ENCODE measurements around the gene SCP2. TPM values are rescaled to one million over a fixed set of nuclear protein-coding genes. Genes with fewer than 3 reads are reported as not detected.
A peak's percentile ranks its signal among the peaks of the same experiment; 100 is the strongest.

The SCP2 gene
- total and polyA plus RNA-seq, 8 donors: 130 to 208 (median 148) TPM

DNA sequence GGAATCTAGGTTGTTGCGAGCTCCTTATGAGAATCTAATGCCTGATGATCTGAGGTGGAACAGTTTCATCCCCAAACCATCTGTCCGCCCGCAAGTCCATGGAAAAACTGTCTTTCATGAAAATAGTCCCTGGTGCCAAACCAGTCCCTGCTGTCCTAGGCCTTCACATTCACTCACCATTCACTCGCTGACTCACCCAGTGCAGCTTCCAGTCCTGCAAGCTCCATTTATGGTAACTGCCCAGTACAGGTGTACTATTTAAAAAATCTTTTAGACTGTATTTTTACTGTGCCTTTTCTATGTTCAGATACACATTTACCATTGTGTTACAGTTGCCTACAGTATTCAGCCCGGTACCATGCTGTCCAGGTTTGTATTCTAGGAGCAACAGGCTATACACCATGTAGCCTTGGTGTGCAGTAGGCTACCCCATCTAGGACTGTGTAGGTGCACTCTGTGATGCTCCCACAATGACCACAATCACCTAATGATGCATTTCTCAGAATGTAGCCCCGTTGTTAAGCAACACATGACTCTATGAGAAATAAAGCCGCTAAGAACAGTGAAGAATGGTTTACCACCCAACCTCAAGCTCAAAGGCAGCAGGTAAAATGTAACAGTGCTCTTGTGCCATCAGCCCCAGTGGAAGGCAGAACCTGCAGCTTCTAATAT lies 7.9 kb upstream of the SCP2 start:
- ATAC-seq: no peak
- TF ChIP-seq, protein P1, sequence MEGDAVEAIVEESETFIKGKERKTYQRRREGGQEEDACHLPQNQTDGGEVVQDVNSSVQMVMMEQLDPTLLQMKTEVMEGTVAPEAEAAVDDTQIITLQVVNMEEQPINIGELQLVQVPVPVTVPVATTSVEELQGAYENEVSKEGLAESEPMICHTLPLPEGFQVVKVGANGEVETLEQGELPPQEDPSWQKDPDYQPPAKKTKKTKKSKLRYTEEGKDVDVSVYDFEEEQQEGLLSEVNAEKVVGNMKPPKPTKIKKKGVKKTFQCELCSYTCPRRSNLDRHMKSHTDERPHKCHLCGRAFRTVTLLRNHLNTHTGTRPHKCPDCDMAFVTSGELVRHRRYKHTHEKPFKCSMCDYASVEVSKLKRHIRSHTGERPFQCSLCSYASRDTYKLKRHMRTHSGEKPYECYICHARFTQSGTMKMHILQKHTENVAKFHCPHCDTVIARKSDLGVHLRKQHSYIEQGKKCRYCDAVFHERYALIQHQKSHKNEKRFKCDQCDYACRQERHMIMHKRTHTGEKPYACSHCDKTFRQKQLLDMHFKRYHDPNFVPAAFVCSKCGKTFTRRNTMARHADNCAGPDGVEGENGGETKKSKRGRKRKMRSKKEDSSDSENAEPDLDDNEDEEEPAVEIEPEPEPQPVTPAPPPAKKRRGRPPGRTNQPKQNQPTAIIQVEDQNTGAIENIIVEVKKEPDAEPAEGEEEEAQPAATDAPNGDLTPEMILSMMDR (IDR thresholded peaks at IDR 0.05): no peak
- Histone ChIP-seq H3K27ac (no peak overlapping the region), H3K36me3 (no peaks in the 10 kb centered on the region), H3K27me3 (peaks cover 0 to 21% of the 10 kb centered on the region in 2 donors), H3K9me3 (no peaks in the 10 kb centered on the region), H3K4me3 (no peak overlapping the region), H3K4me1 (peaks cover 0 to 9% of the 10 kb centered on the region in 2 donors)
- DNase-seq: no peak
- intact Hi-C loops (cut with DNase I): no loop called here

DNA sequence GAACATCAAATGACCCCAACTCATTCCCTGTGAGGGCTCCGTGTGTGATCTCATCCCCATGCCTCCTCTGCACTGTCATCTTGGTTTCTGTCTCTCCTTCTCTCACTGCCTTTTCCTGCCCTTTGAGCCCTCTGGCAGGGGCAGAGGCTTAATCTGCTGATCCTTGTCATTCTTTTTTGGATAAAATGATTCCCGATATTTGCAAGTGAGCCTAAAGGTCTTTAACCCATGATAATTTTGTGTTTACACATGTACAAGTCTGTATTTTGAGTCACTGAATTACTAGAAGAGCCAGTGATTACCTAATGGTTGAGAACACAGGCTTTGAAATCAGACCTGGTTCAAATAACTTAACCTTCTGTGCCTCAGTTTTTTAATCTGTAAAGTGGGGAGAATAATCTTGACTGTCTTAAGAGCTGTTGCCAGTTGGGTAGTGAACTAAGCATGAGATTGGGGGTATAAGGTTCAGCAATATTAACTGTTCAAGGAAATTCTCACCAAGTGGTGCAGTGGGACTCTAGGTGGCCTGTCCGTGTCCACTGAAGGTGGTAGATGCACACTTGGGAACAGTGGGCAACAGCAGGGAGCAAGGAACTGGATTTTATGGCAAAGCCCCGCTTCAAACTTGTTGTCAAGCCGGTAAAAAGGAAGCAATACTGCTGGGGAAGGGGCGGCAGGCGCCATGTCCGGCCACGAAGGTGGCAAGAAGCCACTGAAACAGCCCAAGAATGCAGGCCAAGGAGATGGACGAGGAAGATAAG lies 7.2 kb upstream of the SCP2 start:
- TF ChIP-seq, protein P1 (IDR thresholded peaks at IDR 0.05): no peak
- no peaks in the 10 kb centered on the region for H3K9me3 ChIP-seq
- peaks cover 0 to 21% of the 10 kb centered on the region in 2 donors for H3K27me3 ChIP-seq
- peaks cover 0 to 9% of the 10 kb centered on the region in 2 donors for H3K4me1 ChIP-seq
- no peaks in the 10 kb centered on the region for H3K36me3 ChIP-seq
- no peak for DNase-seq
- H3K27ac ChIP-seq: no peak overlapping the region
- intact Hi-C loops (cut with DNase I): no loop called here
- no peak overlapping the region for H3K4me3 ChIP-seq
- ATAC-seq: no peak

DNA sequence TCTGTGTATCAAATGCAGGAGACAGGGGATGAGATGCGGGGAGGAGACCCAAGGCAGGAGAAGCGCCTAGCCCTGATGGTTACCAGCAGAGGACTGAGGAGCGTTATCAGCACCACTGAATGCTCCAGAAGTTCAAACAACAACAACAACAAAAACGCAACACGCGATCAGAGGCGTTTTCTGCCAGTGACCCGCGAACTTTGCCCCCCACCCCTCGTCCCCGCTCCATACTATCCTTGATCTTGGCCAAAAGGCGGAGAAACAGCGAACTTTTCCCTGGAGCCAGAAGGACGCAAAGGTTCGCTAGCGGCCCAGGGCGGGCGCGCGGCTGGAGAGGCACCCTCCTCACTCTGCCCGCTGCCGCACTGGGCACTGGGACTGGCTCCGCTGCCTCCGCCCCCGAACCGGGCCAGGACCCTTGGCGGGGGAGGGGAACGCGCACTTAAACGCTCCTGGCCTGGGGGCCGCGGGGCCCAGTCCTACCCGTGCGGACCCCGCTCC lies 6.2 kb upstream of the SCP2 start:
- peak overlapping the region; percentile 60 to 67 for H3K27ac ChIP-seq
- H3K36me3 ChIP-seq: no peaks in the 10 kb centered on the region
- H3K27me3 ChIP-seq: peaks cover 0 to 26% of the 10 kb centered on the region in 2 donors
- no peaks in the 10 kb centered on the region for H3K9me3 ChIP-seq
- TF ChIP-seq, protein P1 (IDR thresholded peaks at IDR 0.05): no peak
- intact Hi-C loops (cut with DNase I): no loop called here
- H3K4me1 ChIP-seq: peaks cover 0 to 10% of the 10 kb centered on the region in 2 donors
- DNase-seq: peak in 2 of 4 donors; percentile 14 to 80
- peak; percentile 86 for ATAC-seq
- H3K4me3 ChIP-seq: peak overlapping the region; percentile 53 to 58

DNA sequence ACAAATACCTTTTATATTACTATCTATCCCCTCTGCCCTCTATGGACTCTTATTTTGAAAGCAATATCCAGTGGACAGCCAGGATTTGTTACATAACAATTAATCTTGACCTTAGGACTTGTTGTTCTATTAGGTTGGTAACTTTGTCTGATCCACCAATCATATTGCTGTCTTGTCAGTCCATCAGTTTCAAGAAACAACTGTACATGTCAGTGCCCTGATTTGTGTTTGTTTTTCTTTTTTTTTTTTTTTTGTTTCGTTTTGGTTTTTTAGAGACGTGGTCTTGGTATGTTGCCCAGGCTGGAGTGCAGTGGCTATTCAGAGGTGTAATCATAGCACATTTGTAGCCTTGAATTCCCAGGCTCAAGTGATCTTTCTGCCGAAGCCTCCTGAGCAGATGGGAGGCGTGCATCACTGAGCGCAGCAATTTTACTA lies 1.5 kb upstream of the SCP2 start:
- H3K4me3 ChIP-seq: no peak overlapping the region
- no peak overlapping the region for H3K27ac ChIP-seq
- ATAC-seq (no peak), DNase-seq (no peak)
- H3K4me1 ChIP-seq: peaks cover 5 to 32% of the 10 kb centered on the region in 2 donors
- TF ChIP-seq, protein P1 (IDR thresholded peaks at IDR 0.05): no peak
- H3K9me3 ChIP-seq: no peaks in the 10 kb centered on the region
- intact Hi-C loops (cut with DNase I): no loop called here
- peaks cover 0 to 42% of the 10 kb centered on the region in 2 donors for H3K27me3 ChIP-seq
- no peaks in the 10 kb centered on the region for H3K36me3 ChIP-seq

DNA sequence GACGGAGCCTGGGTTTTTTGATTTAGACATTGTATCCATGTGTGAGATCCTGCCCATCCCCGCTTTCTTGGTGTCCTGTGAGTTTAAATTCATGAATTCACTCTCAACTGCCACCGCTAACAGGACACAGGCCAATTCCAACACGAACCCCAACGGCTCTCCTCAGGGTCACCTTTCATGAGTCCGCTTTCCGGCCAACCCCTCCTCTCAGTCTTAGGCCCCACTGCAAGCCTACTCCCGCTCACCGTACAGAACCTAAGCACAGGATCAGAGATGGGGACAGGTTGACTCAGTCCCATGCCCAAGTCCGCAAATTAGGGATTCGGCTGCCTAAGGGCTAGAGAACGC lies 238 bp upstream of the SCP2 start:
- peak overlapping the region in 1 of 2 donors; percentile 73 for H3K27ac ChIP-seq
- no peaks in the 10 kb centered on the region for H3K9me3 ChIP-seq
- no peak for ATAC-seq
- DNase-seq: no peak
- H3K4me1 ChIP-seq: peaks cover 5 to 25% of the 10 kb centered on the region in 2 donors
- peaks cover 0 to 31% of the 10 kb centered on the region in 2 donors for H3K27me3 ChIP-seq
- intact Hi-C loops (cut with DNase I): no loop called here
- TF ChIP-seq, protein P1 (IDR thresholded peaks at IDR 0.05): no peak
- peak overlapping the region; percentile 65 to 67 for H3K4me3 ChIP-seq
- no peaks in the 10 kb centered on the region for H3K36me3 ChIP-seq
